ENCODE results near the gene SNX25. TPM values are rescaled to one million over a fixed set of nuclear protein-coding genes. Genes with fewer than 3 reads are reported as not detected.

Gene SNX25
- total and polyA plus RNA-seq, 2 of the 13 experiments (the other 11 are each of a cell fraction or from before 2014, with no cell fraction given): 23.4 to 23.5 TPM

- TF ChIP-seq ZNF367 (CRISPR knock-in tag; IDR thresholded peaks at IDR 0.05; ENCODE audit: borderline replicate concordance) (peak; percentile 86; the same call in 1 of the 2 replicates), ZFX (CRISPR knock-in tag; IDR thresholded peaks at IDR 0.05; ENCODE audit: low read depth) (peak; percentile 62), ZBTB40 (IDR thresholded peaks at IDR 0.05) (no peak), ZBTB40 (CRISPR knock-in tag; IDR thresholded peaks at IDR 0.05) (no peak), ZNF556 (CRISPR knock-in tag; IDR thresholded peaks at IDR 0.05; ENCODE audit: borderline replicate concordance) (peak; percentile 66; the same call in 1 of the 2 replicates), ZEB1 (IDR thresholded peaks at IDR 0.05; ENCODE audit: insufficient replicate concordance, low read depth) (peak; percentile 94), ZNF784 (CRISPR knock-in tag; IDR thresholded peaks at IDR 0.05; ENCODE audit: borderline replicate concordance) (no peak), GATA4 (IDR thresholded peaks at IDR 0.05; ENCODE audit: borderline replicate concordance, low read depth) (peak; percentile 76; the same call in 1 of the 2 replicates), ZNF616 (CRISPR knock-in tag; IDR thresholded peaks at IDR 0.05; ENCODE audit: low read depth) (no peak), SMYD3 (CRISPR knock-in tag; IDR thresholded peaks at IDR 0.05) (no peak), ZKSCAN5 (CRISPR knock-in tag; IDR thresholded peaks at IDR 0.05) (no peak), HNRNPL (IDR thresholded peaks at IDR 0.05; ENCODE audit: low read depth, low read length) (no peak), ETV5 (CRISPR knock-in tag; IDR thresholded peaks at IDR 0.05; ENCODE audit: borderline replicate concordance) (peak; percentile 70), PHB2 (IDR thresholded peaks at IDR 0.05; ENCODE audit: partially characterized antibody) (no peak), IKZF4 (CRISPR knock-in tag; IDR thresholded peaks at IDR 0.05; ENCODE audit: borderline replicate concordance, low read depth, not compliant biosample characterization) (no peak), ZNF720 (CRISPR knock-in tag; IDR thresholded peaks at IDR 0.05) (no peak), ZNF143 (CRISPR knock-in tag; IDR thresholded peaks at IDR 0.05) (no peak), TCF12 (IDR thresholded peaks at IDR 0.05) (no peak), TCF12 (CRISPR knock-in tag; IDR thresholded peaks at IDR 0.05) (no peak), KLF16 (CRISPR knock-in tag; IDR thresholded peaks at IDR 0.05) (no peak), AKAP8 (CRISPR knock-in tag; IDR thresholded peaks at IDR 0.05) (no peak), POLR2A (IDR thresholded peaks at IDR 0.05; ENCODE audit: insufficient read depth in 1 of 2, low read depth in 2 of 2, low read length in 2 of 2) (peak; percentile 91 to 97), ELF3 (CRISPR knock-in tag; IDR thresholded peaks at IDR 0.05) (peak; percentile 15; the same call in 1 of the 2 replicates)
These were observed 187.5 kb downstream of the SNX25 start, which contains the start of gene ANKRD37 (continued) for GRCh38 chr4:185396724-185397385.
